HG02588 (cell line): ENCODE results near the gene NSG2.
"Not testable (repeated sequence)": the region's sequence is repeated elsewhere in the genome, so short reads cannot be mapped to it uniquely, and the experiment has no call there.

Source experiments
- ATAC-seq: cut with Tn5 transposase; IDR thresholded peaks from one replicate; pipeline ENCODE4 v1.9.1; 2021; ENCODE audit warnings: mild to moderate bottlenecking, moderate library complexity; ENCODE audit not compliant: unreplicated experiment

Gene NSG2

DNA sequence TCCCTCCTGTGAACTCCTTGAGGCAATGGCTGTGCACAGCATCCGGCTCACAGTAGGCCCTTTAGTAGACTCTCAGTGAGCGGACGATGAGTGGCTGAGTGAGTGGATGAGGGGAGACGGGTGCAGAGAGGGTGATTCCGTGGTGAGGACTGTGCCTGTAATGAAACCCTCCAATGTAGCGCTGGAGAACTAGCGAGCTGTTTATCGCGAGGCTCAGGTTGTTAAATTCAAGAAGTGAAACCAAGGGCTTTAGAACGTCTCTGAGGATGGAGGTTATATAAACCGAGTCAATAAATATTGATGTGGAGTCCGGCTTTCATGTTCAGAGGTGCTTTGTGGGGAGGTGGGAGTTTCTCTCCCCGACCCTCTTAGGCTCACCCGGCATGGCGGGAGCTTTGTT lies 53.2 kb downstream of the NSG2 start:
- ATAC-seq = no peak

DNA sequence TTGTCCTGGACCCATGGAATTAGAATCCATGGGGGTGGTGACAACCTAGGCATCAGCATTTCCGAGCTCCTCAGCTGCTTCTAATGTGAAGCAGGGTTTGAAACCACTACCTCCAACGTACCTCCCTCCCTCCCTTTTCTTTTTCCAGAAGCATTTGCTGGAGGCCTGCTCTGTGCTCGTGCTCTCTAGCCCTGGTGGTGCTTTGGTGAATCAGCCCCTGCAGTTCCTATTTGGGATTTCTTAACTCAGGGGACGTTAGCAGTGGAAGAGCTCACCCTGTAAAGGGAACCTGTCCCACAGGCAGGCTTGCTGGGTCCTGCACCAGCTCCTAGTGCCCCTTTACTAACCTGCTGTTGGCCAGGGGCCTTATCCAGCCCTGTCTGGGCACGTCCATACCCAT lies 55.0 kb downstream of the NSG2 start:
- ATAC-seq = no peak

DNA sequence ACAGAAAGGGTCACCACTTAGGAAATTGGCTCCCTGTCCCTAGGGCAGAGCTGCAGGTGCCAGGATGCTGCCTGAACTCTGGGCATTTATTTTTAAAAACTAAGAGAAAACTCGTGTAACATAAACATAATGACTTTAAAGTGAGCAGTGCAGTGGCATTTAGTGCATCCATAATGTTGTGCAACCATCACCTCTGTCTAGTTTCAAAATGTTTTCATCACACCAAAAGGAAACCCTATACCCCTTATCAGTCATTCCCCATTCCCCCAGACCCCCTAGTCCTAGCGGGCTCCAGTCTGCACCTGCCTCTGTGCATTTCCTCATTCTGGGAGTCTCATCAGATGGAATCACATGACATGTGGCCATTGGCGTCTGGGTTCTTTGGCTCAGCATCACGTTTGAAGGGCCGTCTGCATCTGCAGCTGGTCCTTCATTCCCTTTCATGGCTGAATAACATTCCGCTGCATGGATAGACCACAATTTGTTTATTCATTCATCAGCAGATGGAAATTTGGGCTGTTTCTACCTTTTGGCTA lies 55.8 kb downstream of the NSG2 start:
- no peak for ATAC-seq

DNA sequence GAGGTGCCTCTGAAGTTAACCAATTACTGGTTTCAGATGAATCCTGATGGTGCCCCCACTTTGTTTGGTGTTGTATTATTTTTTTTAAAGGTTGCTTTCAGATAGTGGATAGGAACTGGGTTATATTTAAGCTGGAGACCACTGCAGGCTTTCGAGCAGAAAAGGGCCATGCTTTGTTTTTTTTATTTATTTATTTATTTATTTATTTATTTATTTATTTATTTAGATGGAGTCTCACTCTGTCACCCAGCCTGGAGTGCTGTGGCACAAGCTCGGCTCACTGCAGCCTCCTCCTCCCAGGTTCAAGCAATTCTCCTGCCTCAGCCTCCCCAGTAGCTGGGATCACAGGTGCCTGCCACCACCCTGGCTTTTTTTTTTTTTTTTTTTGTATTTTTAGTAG lies 57.1 kb downstream of the NSG2 start:
- ATAC-seq = not testable (repeated sequence)

DNA sequence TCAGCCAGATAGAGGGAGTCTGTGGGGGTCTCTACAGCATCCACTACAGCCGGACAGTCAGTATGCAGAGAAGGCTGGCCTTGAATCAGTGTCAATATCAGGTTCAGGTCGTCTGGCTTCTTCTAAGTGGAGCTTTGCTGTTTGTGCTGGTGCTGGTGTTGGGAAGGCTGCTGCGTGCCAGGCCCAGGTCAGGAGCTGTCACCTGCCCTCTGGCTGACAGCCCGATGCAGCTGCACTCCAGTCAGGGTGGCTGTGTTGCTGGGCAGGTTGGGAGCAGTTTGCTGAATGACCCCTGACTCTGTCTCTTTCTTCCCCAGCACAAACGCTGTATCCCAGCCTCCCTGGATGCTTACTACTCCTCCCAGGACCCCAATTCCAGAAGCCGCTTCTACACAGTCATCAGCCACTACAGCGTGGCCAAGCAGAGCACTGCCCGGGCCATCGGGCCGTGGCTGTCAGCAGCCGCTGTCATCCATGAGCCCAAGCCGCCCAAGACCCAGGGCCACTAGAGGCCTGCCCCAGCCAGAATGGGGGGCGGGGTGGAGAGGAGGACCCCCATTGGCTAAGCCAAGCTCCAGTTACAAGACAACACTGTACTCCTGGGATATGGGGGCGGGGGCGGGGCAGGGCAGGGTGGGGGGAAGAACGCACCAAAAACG lies 61.6 kb downstream of the NSG2 start:
- ATAC-seq = no peak

DNA sequence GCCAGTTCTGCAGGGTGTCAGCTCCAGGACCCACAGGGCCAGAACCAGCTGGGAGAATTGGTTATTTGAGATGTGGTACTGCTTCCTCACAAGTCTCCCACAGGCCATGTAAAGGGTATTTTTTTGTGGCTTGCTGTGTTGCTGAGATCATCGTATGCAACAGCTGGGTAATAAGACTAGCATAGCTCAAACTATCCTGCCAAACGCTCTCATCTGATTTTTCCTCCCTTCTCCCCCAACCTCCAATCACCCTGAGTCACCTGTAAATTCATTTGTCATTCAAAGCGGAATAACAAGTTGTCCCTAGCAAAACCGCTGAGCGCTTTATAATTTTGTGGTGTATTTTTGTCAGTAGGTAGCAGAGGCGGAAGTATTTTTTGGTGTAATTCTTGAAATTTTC lies 63.2 kb downstream of the NSG2 start:
- ATAC-seq = no peak

DNA sequence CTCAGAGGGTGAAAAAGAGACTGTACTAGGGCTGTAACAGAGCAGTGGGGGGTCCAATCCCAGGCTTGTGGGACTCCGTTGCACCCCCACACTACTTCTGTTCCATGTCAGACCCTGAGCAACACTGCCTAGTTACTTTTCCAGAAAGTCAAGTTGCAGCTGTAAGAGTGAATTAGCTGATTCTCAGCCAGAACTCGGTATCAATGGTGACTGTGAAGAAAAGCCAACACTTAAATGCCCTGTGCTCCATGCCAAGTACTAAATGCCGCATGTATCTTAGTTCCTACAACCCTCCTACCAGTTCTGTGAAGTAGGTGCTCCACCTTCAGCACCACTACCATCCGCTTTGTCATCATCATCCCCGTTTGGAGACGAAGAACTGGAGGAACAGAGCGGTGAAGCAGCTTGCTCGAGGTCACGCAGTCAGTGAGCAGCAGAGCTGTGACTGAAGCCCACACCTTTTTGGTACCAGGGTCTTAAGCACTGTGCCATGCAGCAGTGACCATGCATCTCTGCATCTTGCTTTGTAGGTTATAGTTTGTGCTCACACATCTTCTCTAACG lies 64.3 kb downstream of the NSG2 start:
- no peak for ATAC-seq

DNA sequence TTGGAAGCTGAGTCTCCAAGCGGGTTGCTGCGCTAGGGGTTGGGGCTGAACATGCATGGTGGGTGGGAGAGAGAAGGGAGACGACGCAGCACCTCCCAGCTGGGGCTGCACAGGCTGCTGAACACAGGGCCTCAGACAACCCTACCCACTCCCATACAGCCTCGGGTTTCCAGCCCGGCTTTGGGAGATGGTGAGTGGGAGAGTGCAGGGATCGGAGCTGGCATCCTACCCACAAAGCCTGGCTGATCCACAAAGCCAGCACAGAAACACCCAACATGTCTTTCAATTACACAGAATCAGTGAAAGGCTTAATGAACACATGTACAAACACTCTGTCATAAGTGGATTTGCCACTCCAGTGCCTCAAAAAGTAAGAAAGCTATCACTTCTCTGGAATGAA lies 64.8 kb downstream of the NSG2 start:
- ATAC-seq = no peak

DNA sequence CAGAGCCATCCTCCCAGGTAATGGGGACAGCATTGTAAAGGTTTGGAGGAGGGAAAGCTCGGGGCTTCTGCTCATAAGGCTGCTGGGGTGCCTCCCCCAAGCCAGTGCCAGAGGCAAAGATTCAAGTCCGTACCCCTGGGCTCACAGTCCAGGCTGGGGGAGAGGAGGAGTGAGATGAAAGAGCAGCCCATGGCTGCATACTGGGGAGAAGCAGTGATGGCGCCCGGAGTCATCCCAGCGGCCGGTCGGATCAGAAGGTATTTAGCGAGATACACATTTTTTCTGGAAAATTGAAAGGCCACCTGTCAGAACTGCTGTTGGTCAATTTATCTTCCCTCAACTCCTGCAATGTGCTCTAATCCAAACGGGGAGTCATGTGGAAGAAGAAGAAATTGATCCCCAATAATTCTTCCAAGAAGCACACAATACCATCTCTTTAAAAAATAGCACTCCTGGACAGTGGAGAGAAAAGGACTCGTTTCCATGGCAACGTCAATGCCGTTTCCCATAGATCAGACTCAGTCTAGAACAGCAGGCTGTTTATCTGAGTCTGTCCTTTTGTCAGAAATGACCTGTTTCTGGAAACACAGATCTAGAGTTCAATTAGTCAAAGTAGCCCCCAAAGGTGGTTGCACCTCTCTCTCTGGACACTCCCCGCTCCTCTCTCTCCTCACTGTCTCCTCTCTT lies 65.9 kb downstream of the NSG2 start:
- ATAC-seq = no peak

DNA sequence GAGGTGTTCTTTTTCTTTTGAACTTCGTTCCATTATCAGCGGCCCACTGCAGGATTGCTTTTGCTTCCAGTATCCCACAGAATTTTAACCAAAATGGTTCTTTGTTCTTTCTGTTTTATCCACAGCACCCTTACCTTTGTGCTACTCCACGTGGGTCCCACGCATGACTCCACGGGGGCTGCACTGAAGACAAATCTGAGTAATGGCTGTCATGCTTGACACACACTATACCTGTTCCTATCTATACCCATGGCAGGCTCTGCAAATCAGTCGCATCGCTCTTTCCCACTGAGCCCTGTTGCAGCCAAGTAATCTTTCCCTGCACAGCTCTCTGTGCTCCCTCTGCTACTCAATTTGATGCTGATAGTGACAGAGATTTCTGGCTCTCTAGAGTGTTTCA lies 69.7 kb downstream of the NSG2 start:
- no peak for ATAC-seq

DNA sequence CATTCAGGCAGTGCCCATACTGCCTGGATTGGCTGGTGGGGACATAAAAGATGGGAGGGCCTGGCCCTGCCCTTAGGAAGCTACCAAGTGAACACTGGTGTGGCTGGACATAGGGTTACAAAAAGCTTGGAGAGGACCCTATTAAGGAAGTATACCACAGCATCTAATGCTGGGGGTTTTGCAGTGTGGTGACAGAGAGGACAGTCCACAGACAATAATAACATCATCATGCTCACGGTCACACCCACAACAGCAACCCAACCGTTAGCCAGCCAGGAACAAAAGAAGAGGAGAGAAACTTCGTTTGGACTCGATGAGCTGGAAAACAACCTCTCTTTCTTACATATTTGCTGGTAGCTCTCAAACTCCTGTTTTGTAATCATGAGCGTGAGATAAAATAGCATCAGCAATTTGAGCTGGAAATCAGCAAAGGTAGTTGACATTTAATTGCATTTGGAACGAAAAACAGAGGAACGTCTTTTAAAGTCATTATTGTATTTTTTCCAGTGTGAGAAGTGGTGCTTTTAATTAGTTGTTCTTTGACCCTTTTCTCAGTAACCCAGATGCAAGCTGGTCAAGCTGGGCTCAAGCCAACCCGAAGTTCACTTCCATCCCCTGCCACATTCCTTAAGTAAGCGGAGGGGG lies 73.4 kb downstream of the NSG2 start:
- ATAC-seq = no peak

DNA sequence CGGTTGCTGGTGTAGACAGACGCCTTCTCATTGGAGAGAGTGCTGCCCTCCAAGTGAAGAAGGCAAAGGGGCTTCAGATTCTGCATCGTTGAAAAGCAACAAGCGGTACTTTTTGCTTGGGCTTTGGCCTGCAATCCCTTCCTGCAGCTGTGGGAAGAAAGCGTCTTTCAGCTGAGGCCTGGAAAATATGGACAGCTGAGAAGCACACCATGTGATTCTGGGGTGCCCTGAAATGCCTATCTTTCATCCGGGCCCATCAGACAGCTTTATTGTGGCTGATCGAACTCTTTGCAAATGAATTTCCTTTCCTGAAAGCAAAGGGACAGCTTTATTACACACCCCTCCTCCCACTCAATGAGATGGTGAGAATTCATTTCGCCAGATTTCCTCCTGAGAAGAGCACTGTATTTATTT lies 74.0 kb downstream of the NSG2 start:
- no peak for ATAC-seq

DNA sequence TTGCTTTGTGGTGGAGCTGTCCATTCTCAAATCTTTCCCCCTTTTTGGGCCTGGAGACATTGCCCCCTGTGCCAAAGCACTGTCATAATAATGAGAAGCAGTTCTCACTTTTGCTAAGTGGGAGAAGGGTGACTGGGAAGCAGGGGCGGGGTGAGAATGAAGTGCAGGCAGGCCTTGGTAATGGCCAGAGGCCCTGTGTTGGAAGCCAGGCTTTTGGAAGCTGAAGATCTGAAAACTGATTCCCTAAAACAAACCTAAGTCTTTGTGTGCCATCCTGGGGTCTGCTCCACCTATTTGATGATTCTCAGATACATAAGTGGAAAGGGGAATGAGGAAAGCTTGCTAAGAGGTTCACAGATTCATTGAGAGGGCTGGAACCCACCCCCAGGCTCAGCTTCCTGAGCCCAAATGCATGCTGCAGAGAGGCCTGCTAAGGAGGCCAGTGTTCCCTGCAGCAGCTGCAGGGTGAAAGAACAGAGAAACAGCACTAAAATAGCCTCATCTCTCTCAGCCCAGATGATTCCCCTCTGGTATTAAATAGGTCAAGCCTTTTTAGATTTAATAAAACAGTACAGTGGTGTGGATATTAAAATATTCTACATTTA lies 75.0 kb downstream of the NSG2 start:
- no peak for ATAC-seq

DNA sequence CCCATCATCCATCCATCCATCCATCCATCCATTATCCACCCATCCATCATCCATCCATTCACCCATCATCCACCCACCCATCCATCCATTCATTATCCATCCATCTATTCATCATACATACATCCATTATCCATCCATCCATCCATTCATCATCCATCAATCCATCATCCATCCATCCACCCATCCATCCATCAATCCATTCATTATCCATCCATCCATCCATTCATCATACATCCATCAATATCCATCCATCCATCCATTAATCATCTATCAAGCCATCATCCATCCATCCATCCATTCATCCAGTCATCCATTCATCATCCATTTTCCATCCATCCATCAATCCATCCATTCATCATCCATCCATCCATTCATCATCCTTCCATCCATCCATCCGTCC lies 89.0 kb downstream of the NSG2 start:
- no peak for ATAC-seq

DNA sequence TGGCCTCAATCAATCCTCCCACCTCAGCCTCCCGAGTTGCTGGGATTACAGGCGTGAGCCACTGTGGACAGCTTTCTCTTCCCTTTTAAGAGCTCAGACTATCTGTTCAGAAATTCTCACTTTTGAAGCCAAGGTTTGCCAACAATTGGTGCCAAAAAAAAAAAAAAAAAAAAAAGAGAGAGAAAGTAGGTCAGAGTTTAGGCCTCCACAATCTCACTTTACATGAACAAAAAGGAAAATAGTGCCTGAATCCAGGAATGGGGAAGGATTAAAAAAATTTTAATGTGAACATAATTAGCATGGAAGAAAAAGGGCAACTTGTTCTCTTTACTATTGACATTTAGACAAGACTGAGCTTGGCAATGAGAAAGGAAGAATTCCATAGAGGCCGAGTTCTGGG lies 94.1 kb downstream of the NSG2 start:
- no peak for ATAC-seq

DNA sequence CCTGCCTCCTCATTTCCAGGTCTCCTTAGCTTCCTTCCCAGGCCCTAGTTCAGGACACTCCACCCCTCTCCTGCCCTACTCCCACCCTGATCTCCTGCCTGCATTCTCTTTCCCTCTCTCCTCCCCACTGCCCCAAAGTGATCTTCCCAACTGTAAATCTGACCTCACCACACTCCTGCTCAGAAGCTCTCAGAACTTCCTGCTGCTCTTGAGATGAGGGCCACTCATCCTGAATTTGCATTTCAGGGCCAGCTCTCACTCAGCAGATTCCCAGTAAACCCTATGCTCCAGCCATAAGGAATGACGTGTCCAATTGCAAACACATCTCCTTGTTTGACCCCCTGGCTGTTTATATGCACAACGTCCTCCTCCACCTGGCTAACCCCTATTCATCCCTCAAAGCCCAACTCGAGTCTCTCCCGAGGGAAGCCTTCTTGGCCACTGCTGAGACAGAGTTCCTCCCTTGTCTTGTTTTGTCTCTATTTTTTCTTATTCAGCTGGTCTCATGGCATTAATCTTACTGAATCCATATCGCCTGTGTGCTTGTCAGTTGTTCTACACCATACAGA lies 95.0 kb downstream of the NSG2 start:
- ATAC-seq = no peak

DNA sequence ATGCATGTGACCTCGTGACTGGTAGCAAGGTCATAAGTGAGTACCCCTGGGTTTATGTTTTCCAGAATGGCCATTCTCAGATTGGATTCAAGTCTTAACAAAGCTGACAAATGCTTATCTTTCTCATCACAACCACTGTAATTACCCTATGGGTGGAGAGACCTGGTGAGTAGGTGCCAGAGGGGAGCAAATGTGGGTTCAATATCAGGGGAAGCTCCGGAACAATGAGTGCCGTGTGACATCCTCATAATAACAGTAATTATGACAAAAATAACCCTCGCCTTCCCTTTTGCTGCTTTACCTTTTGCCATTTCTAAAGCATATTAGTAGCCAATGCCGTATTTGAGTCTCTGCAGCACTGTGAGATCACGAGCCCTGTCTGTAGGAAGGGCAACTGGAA lies 95.9 kb downstream of the NSG2 start:
- ATAC-seq = no peak

DNA sequence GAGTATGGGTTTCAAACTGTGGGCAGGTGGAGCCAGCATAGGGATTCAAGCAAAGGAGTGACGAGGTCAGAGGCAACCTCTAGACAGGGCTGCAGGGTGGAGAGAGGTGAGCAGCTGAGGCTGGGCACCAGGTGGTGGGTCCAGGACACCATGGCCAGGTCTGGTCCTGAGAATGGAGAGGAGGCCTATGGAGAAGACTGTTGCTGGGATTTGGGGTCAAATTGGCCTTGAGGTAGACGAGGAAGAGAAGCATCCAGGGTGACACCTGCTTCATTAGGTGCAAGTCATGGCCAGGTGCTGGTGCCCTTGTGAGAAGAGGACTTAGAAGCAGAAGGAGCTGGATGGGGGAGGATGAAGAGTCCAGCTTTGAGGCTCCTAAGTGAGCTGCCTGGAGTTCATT lies 99.6 kb downstream of the NSG2 start:
- ATAC-seq = no peak

DNA sequence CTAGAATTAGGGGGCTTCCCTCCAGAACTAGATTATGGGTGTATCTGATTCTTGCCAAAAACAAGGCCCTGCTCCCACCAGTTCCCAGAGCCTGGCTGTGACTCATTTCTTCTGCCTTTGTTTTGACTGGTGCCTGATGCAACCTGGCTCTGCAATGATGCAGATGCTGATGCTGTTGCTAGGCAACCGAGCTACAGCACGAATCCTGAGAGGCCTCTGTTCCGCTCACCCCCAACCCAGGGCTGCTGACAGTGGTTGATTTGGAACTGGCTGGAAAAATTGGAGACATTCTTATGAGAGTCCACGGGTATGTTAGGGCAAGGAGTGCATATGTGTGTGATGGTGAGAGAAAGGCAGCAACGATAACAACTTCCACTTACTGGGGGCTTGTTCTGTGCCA lies 100.3 kb downstream of the NSG2 start:
- ATAC-seq = no peak

DNA sequence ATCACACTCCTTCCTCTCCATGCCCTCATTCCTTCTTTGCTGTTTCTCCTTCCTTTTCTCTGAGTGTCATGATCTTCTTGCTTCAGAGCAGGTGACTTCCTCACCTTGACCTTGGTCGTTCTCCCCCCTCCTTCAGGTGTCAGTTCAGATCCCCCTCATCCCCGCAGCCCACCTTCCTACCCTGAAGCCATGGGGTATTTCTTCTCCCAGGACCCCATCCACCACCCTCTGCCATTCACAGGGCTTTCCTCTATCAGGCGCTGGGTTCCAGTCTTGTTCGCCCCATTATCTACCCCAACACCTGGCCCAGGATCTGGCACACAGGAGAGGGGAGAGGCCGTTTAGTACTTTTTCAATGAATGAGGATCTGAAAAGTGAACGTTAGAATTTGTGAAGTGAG lies 101.0 kb downstream of the NSG2 start:
- no peak for ATAC-seq

DNA sequence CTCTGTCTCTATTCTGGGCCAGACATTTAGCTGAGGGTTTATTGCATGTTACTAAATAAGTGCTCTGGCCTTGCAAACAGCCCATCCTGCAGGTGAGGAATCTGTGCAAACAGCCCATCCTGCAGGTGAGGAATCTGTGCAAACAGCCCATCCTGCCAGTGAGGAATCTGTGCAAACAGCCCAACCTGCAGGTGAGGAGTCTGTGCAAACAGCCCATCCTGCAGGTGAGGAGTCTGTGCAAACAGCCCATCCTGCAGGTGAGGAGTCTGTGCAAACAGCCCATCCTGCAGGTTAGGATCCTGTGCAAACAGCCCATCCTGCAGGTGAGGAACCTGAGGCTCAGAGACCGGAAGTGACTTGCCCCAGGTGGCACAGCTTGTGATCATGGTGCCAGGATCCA lies 101.5 kb downstream of the NSG2 start:
- ATAC-seq = not testable (repeated sequence)
